Activated CD4-positive, CD25-positive, alpha-beta regulatory T cell treated with anti-CD3 and anti-CD28 coated beads, Interleukin-2, amount 50 U/mL, for 24 hours (primary cell): ENCODE measurements around the gene CYP11A1.

Experiments
- ATAC-seq, 2 donors: fragments of 150-1000 bp; cut with Tn5 transposase; one replicate each; pipeline ENCODE4 v1.10.0; 2021; ENCODE audit warnings: mild to moderate bottlenecking in 1 of 2, moderate library complexity in 1 of 2

The CYP11A1 gene

DNA sequence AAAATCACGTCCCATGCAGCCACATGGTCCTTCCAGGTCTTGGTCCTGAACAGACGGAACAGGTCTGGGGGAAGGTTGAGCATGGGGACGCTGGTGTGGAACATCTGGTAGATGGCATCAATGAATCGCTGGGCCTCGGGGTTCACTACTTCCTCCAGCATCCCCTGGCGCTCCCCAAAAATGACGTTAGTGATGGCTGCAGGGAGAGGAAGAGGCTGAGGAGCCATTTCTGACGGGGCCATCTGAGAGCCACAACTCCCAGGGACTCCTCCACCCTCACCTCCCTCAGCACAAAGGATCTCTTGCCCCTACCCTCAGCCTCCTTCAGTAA is 23.7 kb downstream of the CYP11A1 start:
- ATAC-seq = no peak

- no peak for ATAC-seq
Measured at GRCh38 chr15:74343127-74343796, 24.2 kb downstream of the CYP11A1 start.

DNA sequence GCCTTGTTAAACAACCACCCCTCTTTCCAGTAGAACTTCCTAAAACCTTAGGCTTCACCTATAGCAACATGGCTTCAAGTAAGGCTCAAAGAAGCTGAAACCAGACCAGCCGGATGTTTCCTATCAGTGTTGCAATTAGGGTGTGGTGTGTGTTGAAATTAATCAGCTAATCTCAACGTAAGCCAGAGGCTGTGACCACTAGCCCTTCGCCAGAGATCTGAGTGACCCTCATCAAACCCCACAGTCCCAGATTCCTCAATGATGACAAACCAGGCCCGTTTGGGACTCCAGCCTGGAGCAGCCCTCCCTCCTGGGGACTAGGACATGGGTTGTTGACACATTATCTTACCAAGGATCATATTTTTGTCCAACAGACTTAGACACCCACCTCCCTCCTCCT is 27.3 kb downstream of the CYP11A1 start:
- ATAC-seq = no peak

DNA sequence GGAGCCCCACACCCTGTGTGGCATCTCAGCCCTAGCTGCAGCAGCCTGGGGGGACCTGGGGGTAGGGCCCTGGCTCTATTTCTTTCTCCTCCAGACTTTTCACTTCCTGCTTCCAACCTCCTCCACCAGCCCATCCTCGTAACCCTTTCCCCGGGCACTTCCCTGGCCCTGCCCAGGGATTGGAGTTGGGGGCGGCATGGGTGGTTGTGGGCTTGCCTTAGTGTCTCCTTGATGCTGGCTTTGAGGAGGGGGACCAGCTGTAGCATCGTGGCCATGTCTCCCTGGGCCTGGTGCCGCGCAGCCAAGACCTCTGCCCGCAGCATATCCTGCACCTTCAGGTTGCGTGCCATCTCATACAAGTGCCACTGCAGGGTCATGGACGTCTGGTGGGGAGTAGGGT is 28.1 kb downstream of the CYP11A1 start:
- no peak for ATAC-seq

DNA sequence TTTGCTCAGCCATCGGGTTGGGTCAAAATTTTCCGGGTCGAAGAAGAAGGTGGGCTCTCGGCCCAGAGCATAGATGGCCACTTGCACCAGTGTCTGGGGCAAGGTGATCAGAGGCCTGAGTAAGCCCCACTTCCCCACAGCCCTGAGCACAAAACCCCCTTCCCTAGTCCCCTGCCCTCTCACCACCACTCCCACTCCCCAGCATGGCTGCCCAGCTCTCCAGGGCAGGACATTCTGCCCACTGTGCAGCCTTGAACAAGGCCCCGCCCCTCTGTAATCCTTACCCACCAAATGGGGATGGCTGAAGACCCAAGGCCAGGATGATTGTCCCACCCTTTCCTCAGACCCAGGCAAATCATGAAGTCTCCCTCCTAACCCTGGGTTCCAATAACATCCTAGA is 28.8 kb downstream of the CYP11A1 start:
- no peak for ATAC-seq

DNA sequence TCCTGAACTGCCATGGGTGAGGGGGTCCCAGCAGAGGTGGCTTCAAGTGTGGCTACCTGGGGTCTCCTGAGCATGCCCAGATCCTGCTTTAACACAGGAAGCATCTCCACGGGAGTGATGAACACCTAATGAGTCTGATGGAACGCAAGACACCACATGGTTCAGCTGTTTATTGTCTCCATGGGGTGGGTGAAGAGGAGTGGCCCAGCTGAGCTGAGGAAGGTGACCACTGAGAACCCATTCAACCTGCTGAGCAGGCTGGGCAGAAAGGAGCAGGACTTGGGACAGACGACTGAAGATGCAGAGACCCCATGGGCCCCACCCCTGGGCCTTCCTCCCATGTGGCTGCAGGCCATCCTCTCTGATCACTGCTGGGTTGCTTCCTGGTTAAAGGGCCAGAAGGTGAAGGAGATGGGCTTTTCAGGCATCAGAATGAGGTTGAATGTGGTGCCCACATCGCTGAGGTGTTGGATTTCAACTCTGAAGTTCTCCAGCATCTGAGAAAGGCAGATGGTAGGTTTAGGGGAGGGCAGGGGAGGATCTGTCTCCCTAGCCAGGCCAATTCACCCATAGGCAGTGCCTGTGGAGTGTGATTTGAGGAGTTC is 29.7 kb downstream of the CYP11A1 start:
- ATAC-seq = no peak

DNA sequence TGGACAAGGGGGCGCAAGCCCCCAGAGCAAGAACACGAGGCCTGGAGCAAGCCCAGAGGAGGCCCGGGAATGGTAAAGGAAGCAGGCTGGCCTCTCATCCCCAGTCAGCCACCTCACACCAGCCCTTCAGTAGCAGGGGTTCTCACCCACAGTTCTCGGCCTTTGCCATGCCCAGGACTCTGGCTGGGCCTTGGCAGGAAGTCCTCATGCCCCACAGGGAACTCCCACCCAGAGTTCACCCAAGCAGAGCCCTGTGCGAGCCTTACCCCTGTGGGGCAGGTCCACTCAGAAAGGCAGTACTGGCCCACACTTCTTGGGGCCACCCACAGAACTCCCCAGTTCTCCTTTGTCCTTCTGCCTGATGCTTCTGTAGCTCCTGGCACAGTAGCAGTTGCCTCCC is 30.3 kb downstream of the CYP11A1 start:
- no peak for ATAC-seq

GRCh38 chr15:74336061-74337005 is 31.1 kb downstream of the CYP11A1 start:
- ATAC-seq = no peak

DNA sequence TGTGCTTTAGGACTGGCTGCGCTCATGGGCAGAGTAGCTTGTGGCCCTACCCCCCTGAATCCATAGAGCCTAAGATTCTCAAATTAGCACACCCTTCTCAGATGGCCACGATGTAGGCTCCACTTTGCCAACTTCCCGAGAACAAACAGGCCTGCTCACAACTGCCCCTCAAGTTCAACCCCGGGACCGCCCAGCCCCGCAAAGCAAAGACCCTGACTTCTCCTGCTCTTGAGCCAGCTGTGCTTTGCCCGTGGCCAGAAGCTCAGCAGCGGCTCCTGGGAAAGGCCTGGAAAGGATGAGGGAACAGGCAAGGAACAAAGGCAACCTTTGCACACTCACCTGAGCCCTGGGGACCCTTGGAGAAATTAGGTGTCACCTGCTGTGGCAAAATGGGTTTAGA is 32.0 kb downstream of the CYP11A1 start:
- no peak for ATAC-seq

DNA sequence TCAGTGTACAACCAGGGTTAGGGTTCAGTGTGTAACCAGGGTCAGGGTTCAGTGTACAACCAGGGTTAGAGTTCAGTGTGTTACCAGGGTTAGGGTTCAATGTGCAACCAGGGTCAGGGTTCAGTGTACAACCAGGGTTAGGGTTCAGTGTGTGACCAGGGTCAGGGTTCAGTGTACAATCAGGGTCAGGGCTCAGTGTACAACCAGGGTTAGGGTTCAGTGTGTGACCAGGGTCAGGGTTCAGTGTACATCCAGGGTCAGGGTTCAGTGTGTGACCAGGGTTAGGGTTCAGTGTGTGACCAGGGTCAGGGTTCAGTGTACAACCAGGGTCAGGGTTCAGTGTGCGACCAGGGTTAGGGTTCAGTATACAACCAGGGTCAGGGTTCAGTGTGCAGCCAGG is 33.3 kb downstream of the CYP11A1 start:
- no peak for ATAC-seq

- no peak for ATAC-seq
Measured at GRCh38 chr15:74333662-74334061, 33.8 kb downstream of the CYP11A1 start.

DNA sequence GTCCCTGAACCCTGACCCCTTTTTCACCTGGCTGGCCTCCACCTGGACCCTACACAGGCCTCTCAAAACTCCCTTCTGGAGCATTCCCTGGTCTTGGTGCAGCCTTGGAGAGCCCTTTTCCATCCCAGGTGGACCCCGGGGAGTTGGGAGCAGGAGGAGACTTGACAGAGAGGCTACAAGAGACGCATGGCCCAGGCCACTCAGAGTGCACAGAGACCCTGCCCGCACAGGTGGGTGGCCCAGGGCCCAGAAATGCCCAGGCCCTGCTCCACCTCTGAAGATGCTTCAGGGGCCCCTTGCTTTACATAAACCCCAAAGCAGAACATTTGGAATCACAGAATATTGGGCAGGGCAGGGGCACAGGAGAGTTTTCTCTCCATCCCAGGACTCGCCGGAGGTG is 34.4 kb downstream of the CYP11A1 start:
- ATAC-seq = no peak

DNA sequence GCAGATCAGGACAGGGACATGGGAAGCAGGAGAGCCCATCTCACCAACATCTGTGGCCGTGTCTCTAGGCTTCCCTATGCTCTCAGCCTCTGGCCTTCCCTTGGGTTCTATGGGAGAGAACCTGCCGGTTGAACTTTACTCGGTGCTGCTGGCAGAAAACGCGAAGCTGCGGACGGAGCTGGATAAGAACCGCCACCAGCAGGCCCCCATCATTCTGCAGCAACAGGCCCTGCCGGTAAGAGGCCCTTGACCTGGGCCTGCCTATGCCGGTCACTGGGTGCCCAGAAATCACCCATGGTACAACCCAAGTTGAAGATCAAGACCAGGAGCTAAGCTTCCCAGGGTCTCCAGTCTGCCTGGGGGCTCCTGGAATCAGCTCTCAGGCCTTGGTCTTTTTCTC is 34.8 kb downstream of the CYP11A1 start:
- no peak for ATAC-seq

GRCh38 chr15:74332011-74332410 is 35.4 kb downstream of the CYP11A1 start:
- no peak for ATAC-seq

DNA sequence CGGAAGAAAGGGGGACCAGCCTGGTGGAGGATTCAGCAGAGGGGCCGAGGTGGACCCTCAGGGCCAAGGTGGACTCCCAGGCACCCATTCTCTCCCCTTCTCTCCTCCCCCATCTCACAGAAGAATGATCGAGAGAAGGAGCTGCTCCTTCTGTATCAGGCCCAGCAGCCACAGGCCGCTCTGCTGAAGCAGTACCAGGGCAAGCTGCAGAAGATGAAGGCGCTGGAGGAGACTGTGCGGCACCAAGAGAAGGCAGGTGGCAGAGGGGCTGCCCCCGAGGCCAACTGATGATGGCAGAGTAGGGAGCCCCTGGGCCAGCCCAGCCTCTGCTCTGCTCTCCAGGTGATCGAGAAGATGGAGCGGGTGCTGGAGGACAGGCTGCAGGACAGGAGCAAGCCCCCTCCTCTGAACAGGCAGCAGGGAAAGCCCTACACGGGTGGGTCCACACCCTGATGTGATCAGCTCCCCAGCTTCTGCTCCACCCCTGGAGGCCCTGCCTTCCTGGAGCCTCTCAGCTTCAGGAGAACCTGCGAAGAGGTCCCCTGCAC is 36.5 kb downstream of the CYP11A1 start:
- ATAC-seq = no peak

DNA sequence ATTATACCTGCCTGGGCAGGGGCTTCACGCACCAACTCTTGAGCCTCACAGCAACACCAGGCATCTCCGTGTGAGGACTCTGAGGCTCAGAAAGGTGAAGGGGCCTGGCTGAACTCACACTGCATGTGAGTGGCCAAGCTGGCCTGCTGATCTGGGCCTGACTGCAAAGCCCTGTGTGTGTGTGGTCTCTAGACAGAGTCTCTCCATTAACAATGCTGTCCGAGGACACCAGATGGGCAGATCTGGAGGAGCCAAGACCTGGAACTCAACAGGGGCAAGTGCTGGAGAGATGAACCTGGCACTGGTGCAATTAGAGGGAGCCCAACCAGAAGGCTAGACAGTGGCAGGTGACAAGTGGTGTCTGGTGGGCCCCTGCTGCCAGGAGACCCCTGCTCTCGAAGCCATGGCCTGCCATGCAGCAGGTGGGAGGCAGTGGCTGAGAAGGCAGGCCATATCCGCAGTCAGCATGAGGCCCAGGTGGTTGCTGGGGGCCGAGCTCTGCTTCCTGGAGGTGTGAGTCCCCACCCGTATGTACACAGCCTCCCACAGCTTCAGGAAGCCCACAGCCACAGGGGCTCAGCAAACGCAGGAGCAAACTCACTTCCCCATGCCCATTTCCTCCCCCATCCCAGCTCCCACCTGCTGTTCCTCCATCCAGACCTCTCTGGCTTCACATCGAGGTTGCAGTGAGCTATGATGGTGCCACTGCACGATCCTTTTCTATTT is 39.0 kb downstream of the CYP11A1 start:
- no peak for ATAC-seq

GRCh38 chr15:74327756-74328155 is 39.7 kb downstream of the CYP11A1 start:
- ATAC-seq = no peak

DNA sequence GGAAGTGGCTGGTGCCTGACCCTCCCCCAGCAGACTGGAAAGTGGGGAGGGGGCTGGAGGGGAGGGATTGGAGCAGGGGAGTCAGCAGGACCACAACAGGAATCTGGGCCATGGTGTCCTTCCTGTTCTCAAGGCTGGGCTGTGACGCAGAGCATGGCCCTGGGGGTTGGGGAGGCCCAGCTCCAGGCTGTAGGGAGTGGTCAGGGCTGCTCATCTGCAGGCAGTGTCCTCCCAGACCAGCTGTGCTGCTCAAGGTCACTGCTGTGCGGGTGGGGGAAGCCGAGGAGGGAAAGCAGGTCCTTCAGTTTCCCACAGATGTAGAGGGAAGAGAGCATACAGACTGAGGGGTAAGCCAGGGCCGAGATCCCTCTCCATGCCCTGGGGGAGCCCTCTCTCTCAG is 40.7 kb downstream of the CYP11A1 start:
- no peak for ATAC-seq

DNA sequence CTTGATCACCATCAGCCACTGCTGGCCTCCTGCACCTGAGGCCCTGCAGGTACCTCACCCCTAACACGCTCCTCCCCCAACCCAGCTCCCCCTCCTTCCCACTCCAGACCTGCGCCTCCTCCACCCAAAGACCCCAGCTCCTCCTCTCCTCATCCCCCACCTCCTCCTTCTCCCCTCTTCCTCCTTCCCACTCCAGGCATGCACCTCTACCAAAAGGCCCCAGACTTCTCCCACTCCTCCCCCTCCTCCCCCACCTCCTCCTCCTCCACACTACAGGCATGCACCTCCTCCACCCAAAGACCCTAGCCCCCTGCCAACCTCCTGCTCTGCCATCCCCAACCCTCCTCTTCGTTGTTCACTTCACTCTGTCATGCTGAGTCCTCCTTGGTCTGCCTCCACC is 42.7 kb downstream of the CYP11A1 start:
- no peak for ATAC-seq

DNA sequence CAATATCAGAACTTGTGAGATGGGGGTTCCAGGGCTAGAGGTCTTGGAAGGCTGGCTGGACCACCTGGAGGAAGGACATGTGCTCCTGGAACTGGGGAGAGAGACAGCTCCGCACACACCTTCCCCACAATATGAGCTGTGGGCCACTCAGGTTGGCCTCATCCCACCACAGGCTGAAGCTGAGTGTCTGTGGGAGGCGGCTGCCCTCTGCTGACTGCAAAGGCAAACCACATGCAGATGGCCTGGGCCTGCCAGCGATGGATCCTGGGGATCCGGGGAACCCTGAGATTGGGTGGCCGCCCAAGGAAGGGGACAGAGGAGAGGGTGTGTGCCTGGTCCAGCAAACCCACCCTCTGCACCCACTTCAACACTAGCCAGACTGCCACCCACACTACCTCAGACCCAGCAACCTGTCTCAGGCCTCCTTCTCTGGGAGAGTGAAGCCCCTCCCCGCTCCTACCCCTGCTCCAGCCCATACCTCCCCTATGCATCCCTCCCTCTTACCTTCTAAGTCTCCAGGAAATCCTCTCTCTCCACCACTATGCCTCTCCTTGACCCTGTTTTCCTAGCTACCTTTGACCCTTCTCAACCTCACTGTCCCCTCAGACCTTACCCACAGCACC is 44.8 kb downstream of the CYP11A1 start:
- peak; percentile 55 to 83 for ATAC-seq

DNA sequence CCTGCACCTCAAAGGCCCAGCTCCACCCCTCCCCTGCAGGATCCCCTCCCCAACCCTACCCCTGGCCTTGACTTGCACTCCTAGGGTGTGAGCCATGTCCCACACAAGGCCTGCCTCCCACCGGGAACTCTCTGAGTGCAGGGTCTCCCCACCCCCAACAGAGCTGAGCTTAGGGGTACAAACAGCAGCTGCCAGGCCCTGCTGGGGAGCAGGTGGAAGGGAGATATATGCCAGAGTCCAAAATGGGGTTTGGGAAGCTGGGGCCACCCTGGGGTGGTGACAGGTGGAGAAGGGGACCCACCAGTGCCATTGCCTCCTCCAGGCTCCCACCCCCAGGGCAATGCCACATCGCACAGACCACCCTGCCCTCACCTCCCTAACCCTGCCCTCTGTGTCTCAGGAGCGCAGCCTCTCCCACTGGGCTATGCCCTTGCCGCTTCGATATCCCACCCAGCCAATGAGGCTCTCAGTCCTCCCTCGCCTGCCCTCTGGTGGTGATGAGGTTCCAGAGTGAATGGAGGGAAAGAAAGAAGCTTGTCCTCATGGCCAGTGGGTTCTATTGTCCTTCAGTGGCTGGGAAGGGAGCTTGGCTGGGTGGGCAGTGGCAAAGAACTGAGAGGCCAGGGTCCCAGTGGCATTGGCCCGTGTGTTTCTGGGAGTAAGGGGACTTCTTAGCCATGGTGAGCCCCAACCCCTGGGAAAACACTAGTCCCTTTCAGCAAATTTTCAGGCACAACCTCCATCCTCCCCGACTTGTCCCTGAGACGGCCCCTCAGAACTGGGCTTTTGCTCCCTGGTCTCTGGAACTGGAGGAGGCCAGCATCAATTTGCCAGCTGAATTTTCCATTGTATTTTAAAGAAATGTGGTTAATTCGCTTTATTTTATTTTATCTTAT is 46.8 kb downstream of the CYP11A1 start:
- no peak for ATAC-seq
